ENCODE results near the gene MICAL2. TPM values are rescaled to one million over a fixed set of nuclear protein-coding genes. Genes with fewer than 3 reads are reported as not detected.
A peak's percentile ranks its signal among the peaks of the same experiment; 100 is the strongest.

MICAL2 gene
- total RNA-seq, 1 donor from 2014 or later: 372 TPM

GRCh38 chr11:12248330-12248729, 137.9 kb downstream of the MICAL2 start:
- TF ChIP-seq CTCF (IDR thresholded peaks at IDR 0.05): no peak
- Mint-ChIP-seq H3K27me3 (ENCODE audit: low read depth) (no peaks in the 10 kb centered on the region), H3K9me3 (ENCODE audit: low read depth) (no peaks in the 10 kb centered on the region), H3K4me1 (ENCODE audit: low read depth) (peaks cover 12% of the 10 kb centered on the region), H3K4me3 (ENCODE audit: unreplicated experiment) (no peak overlapping the region), H3K36me3 (ENCODE audit: low read depth) (peaks cover 26% of the 10 kb centered on the region), H3K27ac (ENCODE audit: unreplicated experiment) (peak overlapping the region; percentile 54)
- no peak for DNase-seq (ENCODE audit: low spot score)

- Mint-ChIP-seq H3K27me3 (ENCODE audit: low read depth) (no peaks in the 10 kb centered on the region), H3K36me3 (ENCODE audit: low read depth) (peaks cover 20% of the 10 kb centered on the region), H3K4me1 (ENCODE audit: low read depth) (peaks cover 12% of the 10 kb centered on the region), H3K9me3 (ENCODE audit: low read depth) (no peaks in the 10 kb centered on the region), H3K27ac (ENCODE audit: unreplicated experiment) (no peak overlapping the region), H3K4me3 (ENCODE audit: unreplicated experiment) (no peak overlapping the region)
- no peak for TF ChIP-seq CTCF (IDR thresholded peaks at IDR 0.05)
- no peak for DNase-seq (ENCODE audit: low spot score)
Observed at GRCh38 chr11:12249590-12250260, 139.3 kb downstream of the MICAL2 start.

- Mint-ChIP-seq H3K27me3 (ENCODE audit: low read depth) (no peaks in the 10 kb centered on the region), H3K36me3 (ENCODE audit: low read depth) (peaks cover 22% of the 10 kb centered on the region), H3K27ac (ENCODE audit: unreplicated experiment) (peak overlapping the region; percentile 32), H3K9me3 (ENCODE audit: low read depth) (no peaks in the 10 kb centered on the region), H3K4me3 (ENCODE audit: unreplicated experiment) (no peak overlapping the region), H3K4me1 (ENCODE audit: low read depth) (peaks cover 12% of the 10 kb centered on the region)
- TF ChIP-seq CTCF (IDR thresholded peaks at IDR 0.05): no peak
- DNase-seq (ENCODE audit: low spot score): no peak
Observed at GRCh38 chr11:12251666-12252560, 141.5 kb downstream of the MICAL2 start.

- peaks cover 7% of the 10 kb centered on the region for H3K4me1 Mint-ChIP-seq (ENCODE audit: low read depth)
- DNase-seq (ENCODE audit: low spot score): no peak
- H3K4me3 Mint-ChIP-seq (ENCODE audit: unreplicated experiment): no peak overlapping the region
- no peak for TF ChIP-seq CTCF (IDR thresholded peaks at IDR 0.05)
- no peaks in the 10 kb centered on the region for H3K9me3 Mint-ChIP-seq (ENCODE audit: low read depth)
- H3K36me3 Mint-ChIP-seq (ENCODE audit: low read depth): peaks cover 28% of the 10 kb centered on the region
- peak overlapping the region; percentile 27 for H3K27ac Mint-ChIP-seq (ENCODE audit: unreplicated experiment)
- no peaks in the 10 kb centered on the region for H3K27me3 Mint-ChIP-seq (ENCODE audit: low read depth)
Observed at GRCh38 chr11:12253843-12254281, 143.5 kb downstream of the MICAL2 start.

- no peak for TF ChIP-seq CTCF (IDR thresholded peaks at IDR 0.05)
- Mint-ChIP-seq H3K4me1 (ENCODE audit: low read depth) (peaks cover 9% of the 10 kb centered on the region), H3K36me3 (ENCODE audit: low read depth) (peaks cover 59% of the 10 kb centered on the region)
Observed at GRCh38 chr11:12258451-12258850, 148.1 kb downstream of the MICAL2 start.

More at GRCh38 chr11:12258451-12258850, 148.1 kb downstream of the MICAL2 start:
- Mint-ChIP-seq H3K9me3 (ENCODE audit: low read depth) (no peaks in the 10 kb centered on the region), H3K27ac (ENCODE audit: unreplicated experiment) (peak overlapping the region; percentile 25), H3K4me3 (ENCODE audit: unreplicated experiment) (no peak overlapping the region), H3K27me3 (ENCODE audit: low read depth) (no peaks in the 10 kb centered on the region)
- DNase-seq (ENCODE audit: low spot score): no peak
